ENCODE results near the gene PIP5K1B. TPM values are rescaled to one million over a fixed set of nuclear protein-coding genes. Genes with fewer than 3 reads are reported as not detected.

The PIP5K1B gene
- total RNA-seq, 1 experiment from 2014 or later: not detected

DNA sequence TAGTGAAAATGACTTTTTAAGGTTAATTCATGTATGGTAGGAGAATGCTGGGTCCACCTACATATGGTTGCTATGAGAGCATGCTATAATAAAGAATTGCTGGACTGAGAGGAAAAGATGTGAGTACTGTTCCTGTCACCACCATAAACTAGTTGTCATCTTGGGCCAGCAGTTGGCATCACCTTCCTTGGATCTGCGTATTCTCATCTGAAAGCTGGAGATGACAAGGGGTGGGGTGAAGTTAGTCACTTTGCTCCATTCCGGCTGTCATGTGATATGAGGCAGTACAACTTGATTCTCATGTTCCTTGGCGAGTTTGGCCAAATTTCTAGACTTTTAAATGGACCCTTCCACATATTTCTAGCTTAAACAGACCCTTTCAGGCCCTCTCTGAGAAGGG lies 33.3 kb downstream of the PIP5K1B start:
- DNase-seq (ENCODE audit: low spot score): no peak

DNA sequence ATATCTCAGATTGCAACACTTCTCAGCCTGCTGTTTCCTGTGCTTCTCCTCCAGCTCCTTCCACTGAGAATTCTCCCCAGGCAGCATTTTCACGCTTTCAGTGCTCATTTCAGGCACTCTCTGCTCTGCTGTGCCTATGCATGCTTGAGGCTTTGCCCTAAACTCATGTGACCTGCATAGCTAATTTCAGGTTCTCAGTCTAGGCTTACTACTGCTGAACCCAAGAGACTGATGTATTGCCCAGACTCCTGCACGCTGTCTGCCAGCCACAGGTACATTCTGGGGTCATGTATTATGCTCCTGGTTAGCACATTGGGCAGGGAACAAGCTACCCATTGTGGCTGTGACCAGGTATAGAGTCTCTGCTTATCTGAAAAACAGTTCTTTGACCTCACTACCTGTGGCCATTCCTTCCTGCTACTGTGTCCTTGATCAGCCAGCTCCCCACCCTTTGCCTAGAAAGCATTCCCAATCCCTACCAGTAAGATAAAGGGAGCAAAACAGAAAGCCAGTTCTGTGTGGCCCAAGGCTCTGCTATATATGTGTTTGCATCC lies 34.7 kb downstream of the PIP5K1B start:
- DNase-seq (ENCODE audit: low spot score): no peak

DNA sequence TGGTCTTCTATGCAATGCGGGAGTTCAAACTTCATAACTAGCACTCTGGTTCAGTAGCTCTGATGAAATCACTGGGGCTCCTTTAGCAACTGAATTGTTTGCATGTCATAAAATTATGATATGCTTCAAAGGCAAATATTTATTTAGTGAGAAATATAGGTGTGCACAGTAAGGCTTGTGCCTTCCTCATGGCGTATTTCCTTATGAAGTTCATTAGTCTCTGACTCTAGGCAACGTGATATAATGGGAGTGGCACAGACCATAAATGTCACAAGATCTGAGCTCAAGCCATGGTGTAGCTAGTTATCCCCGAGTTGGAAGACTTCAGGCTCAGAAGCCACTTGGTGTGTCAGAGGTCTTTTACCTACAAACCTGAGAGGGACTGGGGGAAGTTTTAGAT lies 35.5 kb downstream of the PIP5K1B start:
- DNase-seq (ENCODE audit: low spot score): no peak

DNA sequence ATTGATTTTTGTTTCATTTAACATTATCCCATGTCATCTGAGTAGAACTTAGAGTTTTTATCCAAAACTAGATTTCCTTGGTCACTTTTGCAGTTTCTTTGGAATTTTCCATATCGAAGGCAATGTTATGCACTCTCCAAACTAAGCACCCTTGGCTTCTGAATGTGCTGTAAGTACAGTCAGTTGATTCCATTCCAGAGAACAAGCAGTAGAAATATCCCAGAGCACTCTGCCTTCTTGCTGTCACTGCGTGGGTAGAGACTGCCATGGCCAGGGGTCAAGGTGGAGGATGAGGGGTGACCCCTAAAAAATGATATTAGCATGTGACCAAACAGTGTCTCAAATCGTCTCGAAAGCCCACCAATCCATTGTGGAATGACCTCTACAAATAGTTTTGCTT lies 36.2 kb downstream of the PIP5K1B start:
- no peak for DNase-seq (ENCODE audit: low spot score)

DNA sequence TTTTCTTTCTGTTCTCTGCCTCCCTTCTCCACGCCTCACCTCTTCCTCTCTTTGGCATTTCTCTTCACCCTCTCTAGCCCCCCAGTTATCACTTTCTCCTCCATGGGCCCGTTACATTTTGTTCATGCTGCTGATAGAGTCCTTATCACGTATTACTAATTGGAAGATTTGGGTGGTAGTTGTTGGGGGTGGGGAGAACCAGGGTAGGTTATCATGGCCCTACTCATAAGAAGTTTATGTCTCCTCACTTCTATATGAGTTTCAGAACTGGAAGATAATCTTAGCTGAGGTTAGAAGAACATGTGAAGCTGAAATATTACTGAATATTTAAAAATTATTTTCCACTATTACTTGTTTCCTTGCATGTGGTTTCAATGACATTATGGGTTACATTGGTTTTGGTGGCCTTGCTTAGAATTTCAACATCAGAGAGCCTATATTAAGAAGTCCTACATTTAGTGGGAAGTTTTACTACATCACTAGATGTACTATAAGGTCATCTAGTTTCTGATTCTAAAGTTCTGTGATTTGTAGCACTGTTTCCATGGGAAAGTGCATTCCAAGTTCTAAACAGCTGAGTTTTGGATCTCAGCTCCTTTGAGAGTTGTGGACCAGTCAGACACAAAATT lies 36.8 kb downstream of the PIP5K1B start:
- DNase-seq (ENCODE audit: low spot score): no peak

DNA sequence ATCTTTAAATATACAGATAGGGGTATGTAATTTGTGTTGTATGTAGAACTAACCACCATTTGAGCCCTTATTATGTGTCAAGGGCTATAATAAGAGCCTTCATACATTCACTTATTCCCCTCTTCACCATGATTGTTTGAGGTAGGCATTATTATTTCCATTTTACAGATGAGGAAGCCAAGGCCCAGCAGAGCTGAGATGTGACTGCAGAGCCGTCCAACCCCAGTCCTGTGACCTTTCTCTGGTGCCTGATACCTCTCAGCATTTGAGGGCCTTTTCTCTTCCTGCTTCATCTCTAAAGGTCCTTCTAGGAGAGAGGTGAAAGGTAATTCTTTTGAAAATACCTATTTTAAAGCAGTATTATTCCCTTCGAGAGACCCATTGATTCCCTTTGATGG lies 37.3 kb downstream of the PIP5K1B start:
- no peak for DNase-seq (ENCODE audit: low spot score)

DNA sequence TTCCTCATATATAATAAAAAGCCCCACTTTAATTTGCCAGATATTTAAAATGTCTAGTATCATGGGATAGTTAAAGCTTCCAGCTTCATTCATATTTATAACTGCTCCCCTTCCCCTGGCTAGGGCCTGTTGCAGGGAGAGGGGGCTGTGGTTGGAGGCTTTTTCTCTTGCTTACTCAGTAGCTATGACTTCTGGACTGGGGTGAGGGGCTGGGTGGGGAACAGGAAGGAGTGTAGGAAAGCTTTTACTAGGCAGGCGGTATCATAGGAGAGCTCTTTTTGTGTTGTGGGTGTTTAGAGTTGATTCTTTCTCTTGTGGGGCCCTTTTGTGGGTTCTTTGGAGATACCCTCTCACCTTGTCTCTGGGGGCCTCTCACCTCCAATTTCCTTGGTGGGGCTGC lies 39.4 kb downstream of the PIP5K1B start:
- DNase-seq (ENCODE audit: low spot score): no peak

DNA sequence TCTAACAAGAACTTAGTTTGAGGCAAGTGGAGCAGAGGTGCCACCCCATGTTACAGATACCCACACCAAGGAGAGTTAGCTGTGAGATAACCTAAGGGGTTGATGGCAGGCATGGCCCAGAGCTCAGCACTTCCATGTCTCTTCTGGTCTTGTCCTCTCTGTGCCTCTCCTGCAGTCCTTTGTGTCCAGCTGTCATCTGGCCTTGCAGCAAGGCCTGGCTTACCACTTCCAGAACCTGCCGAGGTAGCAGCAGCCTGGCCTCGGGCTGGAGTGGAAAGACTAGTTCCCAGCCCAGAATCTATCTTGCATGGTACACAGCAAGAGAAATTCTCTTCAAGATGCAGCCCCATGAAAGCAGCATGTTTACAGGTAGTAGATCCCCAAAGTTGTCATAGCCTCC lies 41.5 kb downstream of the PIP5K1B start:
- no peak for DNase-seq (ENCODE audit: low spot score)

DNA sequence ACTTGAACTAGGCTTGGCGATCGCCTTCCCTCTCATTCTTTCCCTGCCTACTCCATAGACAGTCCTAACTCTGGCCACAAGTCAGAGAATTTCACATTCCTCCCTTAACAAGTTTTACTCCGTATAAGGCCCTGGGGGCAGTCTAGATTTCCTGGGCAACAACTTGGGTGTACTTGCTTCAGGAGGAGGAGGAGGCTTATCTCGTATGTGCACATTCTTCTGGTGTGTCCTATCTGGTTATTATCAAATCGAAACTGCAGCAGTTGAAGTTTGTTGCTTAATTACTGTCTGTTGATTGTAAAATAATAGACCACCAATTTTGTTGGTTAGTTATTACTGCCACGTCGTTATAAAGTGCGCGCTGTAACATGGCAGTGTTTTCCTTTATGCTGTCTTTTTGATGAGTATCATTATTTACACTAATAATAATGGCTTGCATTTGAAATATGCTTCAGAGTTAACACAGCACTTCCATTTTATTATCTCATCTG lies 42.0 kb downstream of the PIP5K1B start:
- DNase-seq (ENCODE audit: low spot score): no peak

DNA sequence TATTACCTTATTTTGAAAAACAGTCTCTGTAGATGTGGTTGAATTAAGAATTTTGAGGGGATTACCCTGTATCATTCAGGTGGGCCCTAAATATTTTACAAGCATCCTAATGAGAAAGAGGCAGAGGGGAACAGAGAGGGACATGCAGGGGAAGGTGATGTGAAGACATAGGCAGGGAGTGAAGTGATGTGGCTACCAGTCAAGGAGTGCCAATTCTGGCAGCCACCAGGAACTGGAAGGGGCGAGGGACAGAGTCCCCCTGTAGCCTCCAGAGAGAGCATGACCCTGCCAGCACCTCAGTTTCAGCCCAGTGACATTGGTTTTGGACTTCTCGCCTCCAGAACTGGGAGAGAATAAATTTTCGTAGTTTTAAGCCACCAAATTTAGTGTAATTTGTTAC lies 44.1 kb downstream of the PIP5K1B start:
- DNase-seq (ENCODE audit: low spot score): no peak

DNA sequence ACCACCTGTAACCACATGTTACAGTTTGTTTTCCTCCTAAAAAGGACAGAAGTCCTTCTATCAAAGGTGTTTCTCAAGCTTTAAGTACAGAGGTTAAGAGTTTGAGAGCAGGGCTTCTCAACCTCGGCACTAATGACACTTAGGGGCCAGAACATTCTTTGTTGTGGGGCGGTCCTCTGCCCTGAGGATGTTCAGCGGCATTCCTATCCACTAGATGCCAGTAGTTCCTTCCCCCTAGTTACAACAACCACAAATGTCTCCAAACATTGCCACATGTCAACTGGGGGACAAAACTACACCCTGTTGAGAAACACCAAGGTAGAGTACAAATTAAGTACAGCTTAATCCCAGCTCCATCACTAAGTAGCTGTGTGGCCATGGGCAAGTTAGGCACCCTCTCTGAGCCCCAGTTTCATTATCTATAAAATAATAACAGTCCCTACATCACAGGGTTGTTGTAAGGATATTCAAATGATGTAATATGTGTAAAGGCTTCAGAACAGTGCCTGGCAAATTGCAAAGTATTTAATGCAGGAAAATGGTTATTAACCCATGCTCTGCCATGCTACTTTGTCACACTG lies 44.6 kb downstream of the PIP5K1B start:
- DNase-seq (ENCODE audit: low spot score): no peak

DNA sequence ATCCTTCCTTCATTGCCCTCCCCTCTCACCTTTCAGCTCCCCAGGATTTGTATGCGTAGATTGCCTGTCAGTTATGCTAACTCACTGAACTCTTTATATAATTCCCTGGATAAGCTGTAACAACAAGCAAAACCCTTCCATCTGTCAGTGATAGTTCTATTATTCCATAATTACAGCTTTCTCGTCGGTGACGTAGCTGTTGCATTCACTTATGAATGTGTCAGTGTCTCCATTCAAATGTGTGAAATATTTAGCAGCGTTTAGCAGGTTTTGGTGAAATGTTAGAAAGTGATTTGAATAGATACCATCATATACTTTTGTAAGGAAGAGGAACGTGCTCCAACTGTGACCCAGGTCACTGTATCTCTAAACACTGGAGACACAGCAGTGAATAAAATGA lies 45.2 kb downstream of the PIP5K1B start:
- no peak for DNase-seq (ENCODE audit: low spot score)

DNA sequence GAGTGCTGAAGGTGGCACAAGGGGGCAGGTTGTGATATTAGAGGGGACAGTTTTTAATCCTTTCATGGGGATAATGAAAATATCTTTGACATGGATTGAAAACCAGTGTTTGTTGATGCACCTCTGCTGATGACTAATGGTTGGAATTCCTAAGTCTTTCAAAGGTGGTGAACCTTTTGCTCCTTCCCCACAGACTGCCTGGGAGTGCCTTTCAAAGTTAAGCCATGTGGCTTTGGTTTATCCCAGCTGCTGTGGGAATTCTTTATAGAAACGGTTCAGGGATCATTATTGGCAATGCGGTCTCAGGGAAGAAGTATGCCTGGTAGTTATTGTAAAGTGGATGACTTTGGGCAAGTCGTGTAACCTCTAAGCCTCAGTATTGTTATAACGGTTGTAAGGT lies 45.7 kb downstream of the PIP5K1B start:
- DNase-seq (ENCODE audit: low spot score): no peak

DNA sequence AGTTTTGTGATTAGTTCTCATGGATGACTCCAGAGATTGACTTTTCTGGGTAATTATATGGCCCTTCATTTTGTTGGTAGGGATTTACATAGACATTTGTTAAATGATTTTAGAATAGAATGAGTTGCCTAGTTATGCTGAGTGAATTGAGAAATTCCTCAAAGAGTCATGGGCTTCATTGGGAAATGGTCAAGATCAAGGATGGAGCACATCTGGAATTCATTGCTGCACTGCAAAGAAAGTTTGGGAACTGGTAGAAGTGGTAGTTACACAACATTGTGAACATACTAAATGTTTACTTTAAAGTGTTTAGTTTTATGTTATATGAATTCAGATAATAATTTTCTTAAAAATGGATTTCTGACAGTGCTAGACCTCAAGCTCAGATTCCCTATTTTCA lies 46.5 kb downstream of the PIP5K1B start:
- no peak for DNase-seq (ENCODE audit: low spot score)

DNA sequence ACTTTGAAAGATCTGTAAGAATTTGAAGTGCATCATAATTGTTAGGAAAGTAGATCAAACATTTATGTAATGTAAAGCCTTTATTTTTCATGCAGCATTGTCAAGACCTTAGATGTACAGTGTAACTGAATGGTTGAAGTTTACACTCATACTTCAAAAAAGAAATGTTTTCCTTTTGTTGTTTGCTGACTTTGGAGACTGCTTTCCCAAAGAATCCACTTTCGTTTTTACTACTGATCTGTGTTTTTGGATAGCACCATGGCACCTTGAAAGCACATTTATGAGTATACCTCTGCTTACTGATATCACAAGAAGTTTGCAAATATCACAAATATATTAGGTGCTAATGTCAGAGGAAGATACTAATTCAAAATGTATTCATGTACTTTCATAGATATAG lies 50.0 kb downstream of the PIP5K1B start:
- DNase-seq (ENCODE audit: low spot score): no peak

DNA sequence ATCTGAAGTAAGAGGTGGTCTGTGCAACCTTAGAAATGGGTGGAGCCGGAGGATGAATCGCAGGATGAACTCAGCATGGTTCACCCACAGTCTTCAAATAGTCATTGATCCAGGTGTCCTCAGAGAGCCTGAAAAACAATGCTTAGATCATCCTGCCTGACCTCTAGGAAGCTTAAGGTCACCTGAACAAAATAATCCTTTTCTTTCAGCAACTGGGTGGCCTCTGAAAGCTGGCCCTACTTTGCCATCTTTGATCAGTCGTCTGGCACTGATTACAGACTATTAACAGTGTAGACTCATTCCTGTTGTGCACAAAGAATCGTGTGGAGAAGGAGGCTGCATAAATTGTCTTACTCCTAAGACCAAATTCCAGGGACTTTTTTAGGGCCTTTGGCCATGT lies 50.7 kb downstream of the PIP5K1B start:
- DNase-seq (ENCODE audit: low spot score): no peak

DNA sequence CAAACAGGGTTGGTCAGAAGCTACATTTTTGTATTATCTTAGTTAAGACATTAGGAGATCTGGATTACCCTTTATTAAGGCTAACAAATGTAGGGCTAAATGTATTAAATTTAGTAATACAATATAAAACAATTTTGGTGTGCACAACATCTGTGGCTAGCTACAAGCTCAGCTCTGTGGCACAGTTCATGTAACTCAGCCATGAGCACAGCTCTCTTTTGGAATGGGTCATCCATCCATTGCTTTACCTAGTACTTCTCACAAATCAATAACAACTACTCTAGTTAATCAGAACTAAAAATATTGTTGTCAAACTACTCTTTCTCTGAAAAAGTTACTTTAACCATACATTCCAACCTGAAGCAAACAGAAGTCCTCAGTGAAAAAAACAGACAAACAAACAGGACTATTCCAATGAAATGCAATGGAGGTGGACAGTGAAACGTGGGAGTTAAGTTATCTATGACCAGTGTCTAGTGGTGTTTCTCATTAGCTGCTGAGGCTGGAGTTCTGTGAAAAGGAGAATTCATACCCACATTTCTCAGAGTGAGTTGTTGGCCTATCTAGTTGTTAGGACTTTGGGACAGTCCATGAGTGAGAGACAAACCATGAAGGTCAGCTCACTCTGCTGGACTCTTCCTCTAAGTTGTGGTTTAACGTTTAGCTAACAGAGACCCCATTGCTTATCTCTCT lies 55.1 kb downstream of the PIP5K1B start:
- DNase-seq (ENCODE audit: low spot score): no peak

DNA sequence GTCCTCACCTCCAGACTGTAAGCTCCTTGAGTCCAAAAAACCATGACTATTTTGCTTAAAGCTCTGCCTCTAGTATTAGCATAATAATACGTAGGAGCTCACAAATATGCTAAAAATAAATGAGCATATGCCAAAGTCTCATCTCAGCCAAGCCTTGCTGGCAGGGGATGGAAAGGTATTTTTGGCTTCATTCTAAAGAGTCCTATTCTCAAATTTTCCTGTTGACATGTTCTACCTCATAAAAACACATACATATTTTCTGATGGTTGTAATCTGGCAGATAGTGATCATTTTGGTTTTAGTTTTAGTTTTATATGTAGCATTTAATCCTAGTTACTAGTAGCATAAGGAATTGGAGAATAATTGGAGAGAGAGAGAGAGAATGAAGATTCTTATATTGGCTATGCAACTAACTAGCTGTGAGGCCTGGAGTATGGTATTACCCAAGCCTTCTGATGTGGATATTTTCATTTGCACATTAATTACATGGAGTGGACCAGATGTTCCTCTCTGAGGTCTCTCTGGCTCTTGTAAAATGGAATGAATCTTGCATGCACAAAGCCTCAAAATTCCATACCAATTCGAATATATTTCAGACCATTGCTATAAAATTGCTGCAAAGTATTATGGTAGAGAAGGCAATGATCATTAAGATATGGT lies 55.8 kb downstream of the PIP5K1B start:
- no peak for DNase-seq (ENCODE audit: low spot score)

DNA sequence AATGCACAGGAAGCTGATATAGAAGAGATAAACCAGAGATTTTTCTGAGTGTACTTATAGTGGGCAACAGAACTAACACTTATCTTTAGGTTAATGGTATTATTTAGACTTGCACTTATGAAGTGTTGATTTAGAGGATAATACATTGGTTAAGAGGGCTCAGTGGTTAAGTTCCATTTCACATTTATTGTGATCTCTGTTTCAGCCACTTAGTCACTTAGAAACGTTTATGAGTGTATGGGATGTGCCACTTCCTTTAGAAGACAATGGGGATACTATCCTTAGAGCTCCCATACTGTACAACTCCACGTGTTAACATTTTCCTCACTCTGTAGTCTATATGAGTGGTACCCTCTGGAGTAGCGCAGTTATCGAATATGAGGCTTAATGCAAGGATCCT lies 57.5 kb downstream of the PIP5K1B start:
- DNase-seq (ENCODE audit: low spot score): no peak

DNA sequence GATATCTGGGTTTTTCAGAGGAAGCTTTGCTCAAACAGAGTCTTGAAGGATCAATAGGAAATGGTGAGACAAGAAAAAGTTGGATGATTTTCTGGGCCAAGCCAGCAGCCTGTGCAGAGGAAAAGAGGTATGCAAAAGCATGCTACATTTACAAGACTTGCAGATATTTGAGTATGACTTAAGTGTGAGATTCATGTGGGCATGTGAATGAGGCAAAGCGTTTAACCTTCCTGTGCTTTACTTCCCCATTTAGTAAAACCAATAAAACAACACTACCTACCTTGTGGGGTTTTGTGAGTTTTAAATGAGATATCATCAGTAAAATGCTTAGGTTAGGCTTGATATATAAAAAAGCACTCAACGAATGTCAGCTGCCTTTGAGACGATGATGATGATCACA lies 58.1 kb downstream of the PIP5K1B start:
- DNase-seq (ENCODE audit: low spot score): no peak

DNA sequence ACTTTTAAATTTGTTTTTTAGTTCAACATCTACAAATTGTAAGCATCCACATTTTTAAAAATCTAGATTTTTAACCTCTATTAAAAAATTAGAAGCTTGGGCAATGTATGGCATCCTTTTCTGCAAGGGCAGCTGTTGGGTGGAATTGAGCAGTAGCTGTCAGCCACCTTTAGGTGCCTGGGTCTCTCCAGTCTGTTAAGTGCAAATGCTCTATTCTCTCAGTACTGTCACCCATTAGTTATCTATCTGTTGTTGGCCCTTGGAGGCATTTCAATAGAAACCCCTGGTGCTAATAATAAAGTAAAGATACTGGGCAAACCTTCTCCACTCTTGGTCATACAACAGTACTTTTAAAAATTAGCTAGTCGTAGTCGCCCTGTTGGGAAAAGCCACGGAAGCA lies 63.6 kb downstream of the PIP5K1B start:
- DNase-seq (ENCODE audit: low spot score): no peak

DNA sequence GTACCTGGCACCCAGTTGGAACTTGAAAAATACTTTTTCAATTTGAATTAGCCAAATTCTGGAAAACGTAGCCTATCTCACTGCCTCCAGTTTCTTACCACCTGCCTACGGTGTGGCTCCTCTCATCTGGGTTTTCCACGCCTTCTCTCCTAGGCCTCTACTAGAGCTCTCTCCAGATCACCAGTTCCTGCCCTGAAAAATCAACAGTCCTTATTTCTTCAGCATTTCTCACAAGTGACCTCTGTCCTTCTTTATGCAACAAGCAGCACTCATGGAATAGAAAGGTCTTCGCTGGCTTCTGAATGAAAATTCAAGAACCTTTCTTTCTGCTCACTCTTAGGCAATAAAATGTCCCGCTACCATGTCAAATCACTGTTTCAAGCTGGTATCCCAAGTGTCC lies 64.8 kb downstream of the PIP5K1B start:
- no peak for DNase-seq (ENCODE audit: low spot score)

DNA sequence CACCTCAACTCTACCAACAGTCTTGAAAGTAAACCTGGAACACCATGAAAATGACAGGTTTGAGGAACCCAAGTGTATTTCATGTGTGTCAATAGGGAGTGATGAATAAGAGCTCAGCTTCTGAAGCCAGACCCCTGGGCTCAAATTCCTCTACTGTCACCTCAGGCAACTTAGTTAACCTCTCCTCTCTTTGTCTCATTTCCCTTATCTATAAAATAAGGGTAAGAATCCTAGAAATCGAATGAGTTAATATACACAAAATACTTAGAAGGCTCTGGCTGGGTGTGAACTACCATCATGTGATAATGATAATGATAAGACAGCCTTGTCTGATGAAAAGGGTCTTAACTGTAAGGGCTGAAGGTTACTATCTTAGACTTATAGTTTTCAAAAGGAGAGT lies 66.3 kb downstream of the PIP5K1B start:
- no peak for DNase-seq (ENCODE audit: low spot score)
